Suprapubic skin (tissue), 3 donors: ENCODE results near the gene LSM3.

ENCODE experiments used
- EP300 ChIP-seq: sonication (generic); formaldehyde crosslinking; IDR thresholded peaks from one replicate; pipeline ENCODE4 v1.6.1; 2017; ENCODE audit warnings: antibody characterized with exemption
- TF ChIP-seq, protein P1 (sequence below), 2 donors: fragments of 200-600 bp in 1 of 2; fragments of 450-650 bp in 1 of 2; sonication (generic) in 1 of 2; IDR thresholded peaks; one replicate each; pipeline ENCODE4 v1.5.1; 2016 to 2019; ENCODE audit warnings: antibody characterized with exemption in 2 of 2, mild to moderate bottlenecking in 1 of 2, moderate library complexity in 1 of 2

DNA sequence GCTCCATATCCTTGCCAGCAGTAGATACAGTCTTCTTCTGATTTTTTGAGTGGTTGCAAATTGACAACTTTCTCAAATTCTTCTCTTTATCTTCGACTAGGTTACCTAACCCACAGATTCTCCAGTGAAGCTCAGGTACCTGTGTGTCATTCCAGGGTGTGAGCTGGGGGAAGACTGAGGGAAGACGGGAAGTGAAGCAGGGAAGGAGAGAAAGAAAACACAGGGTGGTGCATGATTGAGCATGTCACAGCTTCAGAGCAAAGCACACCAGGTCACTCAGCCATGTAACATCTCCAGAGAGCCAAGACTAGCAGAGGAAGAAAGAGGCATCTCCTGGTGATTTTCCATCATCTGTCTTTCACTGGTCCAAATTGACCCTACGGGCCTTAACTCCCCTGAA, 67.2 kb downstream of the LSM3 start:
- no peak for TF ChIP-seq EP300
- TF ChIP-seq, protein P1, sequence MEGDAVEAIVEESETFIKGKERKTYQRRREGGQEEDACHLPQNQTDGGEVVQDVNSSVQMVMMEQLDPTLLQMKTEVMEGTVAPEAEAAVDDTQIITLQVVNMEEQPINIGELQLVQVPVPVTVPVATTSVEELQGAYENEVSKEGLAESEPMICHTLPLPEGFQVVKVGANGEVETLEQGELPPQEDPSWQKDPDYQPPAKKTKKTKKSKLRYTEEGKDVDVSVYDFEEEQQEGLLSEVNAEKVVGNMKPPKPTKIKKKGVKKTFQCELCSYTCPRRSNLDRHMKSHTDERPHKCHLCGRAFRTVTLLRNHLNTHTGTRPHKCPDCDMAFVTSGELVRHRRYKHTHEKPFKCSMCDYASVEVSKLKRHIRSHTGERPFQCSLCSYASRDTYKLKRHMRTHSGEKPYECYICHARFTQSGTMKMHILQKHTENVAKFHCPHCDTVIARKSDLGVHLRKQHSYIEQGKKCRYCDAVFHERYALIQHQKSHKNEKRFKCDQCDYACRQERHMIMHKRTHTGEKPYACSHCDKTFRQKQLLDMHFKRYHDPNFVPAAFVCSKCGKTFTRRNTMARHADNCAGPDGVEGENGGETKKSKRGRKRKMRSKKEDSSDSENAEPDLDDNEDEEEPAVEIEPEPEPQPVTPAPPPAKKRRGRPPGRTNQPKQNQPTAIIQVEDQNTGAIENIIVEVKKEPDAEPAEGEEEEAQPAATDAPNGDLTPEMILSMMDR (IDR thresholded peaks at IDR 0.05) = no peak
